GM21529 (cell line): ENCODE measurements around the gene VPS13D.
"Not testable (repeated sequence)": the region's sequence is repeated elsewhere in the genome, so short reads cannot be mapped to it uniquely, and the experiment has no call there.

ENCODE experiments used
- ATAC-seq: cut with Tn5 transposase; IDR thresholded peaks from one replicate; pipeline ENCODE4 v1.9.1; 2021; ENCODE audit not compliant: unreplicated experiment

The VPS13D gene

DNA sequence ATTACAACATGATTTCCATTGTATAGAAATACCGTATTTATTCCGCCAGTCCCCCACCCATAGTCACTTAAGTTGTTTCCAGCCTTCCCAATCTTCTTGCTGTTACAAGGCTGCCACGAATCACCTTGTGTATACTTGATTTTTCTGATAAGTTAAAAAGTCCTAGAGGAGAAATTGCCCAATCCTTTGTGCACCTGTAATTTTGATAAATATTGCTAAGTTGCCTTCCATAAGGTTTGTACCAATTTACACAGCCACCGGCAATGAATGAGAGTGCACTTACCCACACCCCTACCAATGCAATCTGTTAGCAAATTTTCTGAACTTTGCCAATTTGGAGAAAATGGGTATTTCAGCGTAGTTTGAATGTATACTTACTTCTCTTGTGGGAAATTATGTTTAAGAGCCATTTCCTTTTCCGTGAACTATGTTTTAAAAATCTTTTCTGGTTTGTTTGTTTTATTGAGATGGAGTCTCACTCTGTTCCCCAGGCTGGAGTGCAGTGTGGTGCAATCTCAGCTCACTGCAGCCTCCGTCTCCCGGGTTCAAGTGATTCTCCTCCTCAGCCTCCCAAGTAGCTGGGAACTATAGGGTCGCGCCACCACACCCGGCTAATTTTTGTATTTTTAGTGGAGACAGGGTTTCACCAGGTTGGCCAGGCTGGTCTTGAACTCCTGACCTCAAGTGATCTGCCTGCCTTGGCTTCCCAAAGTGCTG lies 300.8 kb downstream of the VPS13D start:
- no peak for ATAC-seq

GRCh38 chr1:12531179-12531499 lies 301.3 kb downstream of the VPS13D start:
- ATAC-seq, result no peak

DNA sequence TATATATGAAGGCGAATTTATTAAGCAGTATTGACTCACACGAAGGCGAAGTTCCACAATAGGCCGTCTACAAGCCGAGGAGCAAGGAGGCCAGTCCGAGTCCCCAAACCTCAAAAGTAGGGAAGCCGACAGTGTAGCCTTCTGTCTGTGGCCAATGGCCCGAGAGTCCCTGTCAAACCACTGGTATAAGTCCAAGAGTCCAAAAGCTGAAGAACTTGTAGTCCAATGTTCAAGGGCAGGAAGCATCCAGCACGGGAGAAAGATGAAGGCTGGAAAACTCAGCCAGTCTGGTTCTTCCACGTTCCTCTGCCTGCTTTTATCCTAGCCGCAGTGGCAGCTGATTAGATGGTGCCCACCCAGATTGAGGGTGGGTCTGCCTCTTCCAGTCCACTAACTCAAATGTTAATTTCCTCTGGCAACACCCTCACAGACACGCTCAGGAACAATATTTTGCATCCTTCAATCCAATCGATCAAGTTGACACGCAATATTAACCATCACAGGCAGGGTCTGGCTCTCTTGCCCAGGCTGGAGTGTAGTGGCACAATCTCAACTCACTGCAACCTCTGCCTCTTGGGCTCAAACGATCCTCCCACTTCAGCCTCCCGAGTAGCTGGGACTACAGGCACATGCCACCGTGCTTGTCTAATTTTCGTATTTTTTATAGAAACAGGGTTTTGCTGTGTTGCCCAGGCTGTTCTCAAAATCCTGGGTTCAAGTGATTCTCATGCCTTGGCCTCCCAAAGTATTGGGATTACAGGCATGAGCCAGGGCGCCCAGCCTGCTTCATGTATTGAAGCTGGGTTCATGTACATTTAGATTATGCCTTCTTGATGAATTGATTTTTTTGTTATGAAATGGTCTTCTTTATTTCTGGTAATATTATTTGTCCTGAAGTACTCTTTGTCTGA lies 302.8 kb downstream of the VPS13D start:
- no peak for ATAC-seq

DNA sequence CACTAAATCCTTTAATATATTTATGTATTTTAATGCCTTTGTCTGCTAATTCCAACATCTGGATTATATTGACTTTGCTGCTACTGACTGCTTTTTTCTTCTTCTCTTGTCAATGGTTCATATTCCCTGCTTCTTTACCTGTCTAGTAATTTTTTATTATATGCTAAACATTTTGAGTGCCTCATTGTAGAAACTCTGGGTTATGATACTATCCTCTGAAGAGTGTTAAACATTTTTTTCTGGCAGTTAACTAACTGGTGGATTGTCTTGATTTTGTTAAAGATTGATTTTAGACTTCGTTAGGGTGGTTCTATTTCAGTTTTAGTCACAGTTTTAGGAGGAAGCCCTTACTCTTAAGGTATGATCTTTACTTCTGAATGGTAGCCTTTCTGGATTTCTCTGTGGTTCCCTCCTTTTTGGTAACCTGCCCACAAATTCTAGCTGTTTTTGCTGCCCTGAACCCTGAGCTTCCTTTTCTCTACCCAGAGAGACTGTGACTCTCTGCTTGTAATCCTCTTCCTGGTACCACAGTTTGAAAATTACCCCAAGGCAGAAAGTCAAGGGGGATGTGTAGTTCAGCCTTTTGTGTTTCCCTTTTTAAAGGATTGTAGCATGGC lies 306.3 kb downstream of the VPS13D start:
- ATAC-seq, result no peak

DNA sequence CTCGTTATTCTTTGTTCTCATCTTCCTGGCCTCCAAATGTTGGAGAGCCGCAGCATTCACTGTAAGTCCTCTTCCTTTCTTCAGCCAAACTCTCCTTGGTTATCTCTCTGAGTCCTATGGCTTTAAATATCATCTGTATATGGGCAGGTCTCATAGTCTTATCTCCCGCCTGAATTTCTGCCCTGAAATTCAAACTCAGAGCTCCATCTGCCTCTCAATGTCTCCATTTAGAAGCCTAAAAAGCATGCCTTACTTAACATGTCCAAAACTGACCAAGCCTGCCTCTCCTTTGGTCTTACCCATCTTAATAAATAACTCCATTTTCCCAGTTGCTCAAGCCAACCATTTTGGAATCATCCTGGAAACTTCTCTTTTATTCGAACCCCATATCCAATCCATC lies 307.5 kb downstream of the VPS13D start:
- ATAC-seq, result no peak

DNA sequence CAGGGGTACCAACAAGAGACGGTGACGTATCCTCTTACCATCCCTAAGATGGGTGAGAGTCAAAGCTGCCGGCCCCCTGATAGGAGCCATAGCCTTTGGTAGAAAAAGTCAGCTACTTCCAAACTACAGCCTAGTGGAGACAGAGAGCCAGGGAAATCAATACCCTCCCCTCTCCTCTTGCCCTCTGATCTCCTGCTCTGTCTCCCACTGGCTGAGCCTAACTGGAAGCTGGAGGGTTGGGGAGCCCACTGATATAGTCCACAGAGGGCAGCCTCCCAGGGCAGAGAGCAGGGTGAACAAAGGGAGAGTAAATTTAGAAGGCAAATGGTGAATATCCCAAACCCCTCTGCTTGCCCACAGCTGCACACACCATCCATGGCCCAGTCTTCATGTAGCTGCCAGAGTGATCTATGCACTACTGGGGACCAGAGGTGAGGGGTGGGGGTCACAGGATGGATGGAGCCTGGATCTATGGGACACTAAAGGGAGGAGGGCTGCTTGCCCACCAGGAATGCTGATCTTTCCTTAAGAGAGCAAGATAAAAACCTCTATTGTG lies 308.2 kb downstream of the VPS13D start:
- ATAC-seq, result no peak

DNA sequence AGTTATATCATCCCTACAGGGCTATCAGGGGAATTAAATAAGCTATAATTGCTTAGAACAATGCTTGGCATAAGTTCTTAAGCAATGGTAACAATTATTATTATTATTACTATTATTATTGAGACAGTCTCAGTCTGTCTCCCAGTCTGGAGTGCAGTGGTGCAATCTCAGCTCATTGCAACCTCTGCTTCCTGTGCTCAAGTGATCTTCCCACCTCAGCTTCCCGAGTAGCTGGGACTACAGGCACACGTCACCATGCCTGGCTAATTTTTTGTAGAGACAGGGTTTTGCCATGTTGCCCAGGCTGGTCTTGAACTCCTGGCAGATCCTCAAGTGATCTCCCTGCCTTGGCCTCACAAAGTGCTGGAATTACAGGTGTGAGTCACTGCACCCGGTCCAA lies 308.7 kb downstream of the VPS13D start:
- ATAC-seq, result not testable (repeated sequence)

DNA sequence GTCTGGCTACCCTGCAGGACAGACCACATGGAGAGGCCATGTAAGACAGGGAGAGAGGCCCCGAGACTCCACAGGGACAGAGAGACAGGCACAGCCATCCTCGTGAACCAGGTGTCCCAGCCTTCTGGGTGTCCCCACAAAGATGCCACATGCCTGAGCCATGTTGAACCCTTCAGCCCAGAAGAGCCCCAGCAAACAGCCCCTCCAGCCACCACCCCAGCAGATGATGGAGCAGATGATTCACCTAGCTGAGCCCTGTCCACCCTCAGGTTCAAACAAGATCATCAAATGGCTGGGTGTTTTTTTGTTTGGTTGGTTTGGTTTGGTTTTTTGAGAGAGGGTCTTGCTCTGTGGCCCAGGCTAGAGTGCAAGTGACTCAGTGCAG lies 309.5 kb downstream of the VPS13D start:
- ATAC-seq, result no peak

- ATAC-seq, result no peak
These were observed 310.1 kb downstream of the VPS13D start for GRCh38 chr1:12539705-12540579.

DNA sequence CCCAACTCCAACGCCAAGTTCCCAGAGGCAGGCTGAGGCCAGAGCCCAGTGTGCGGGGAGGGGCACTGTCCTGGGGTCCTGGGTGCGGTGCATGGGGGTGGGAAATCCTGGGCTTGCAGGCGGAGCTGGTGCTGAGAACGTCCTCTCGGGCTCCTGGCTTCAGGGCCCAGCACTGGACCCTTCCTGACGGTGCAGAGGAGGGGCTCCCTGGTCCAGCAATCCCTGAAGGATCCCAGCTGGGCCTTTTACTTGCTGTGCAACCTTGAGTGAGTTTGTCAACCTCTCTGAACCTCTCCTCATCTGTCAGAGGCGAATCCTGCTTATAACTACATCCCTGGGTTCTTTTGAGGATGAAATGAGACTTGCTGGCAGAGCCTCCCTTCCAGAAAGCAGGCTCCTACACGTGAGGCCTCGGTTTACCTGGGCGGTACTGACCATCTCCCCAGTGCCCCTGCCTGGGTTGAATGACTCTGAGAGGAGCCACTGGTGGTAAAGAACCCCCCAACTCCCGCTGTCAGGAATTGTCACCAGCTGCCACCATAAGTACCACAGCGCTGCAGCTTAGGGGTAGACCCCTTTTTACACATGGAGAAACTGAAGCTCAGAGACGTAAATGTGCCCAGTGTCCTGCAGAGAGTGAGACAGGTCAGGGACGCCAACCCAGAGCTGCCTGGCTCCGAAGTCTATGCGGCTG lies 310.9 kb downstream of the VPS13D start:
- ATAC-seq, result no peak

- no peak for ATAC-seq
These were observed 311.7 kb downstream of the VPS13D start for GRCh38 chr1:12541274-12542137.

DNA sequence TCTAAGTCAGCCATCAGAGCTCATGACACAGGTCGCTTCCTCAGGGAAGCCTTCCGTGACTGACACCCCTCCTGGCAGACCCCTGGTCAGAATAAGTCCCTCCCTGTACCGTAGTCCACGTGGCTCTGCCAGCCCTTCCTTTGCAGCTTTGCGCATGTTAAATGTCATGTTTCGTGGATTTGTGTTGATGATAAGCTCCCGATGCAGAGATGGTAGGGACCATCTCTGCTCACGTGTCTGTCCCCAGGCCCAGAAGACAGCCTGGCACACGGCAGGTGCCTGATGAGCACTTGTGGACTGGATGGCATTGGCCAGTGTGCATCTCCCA lies 312.3 kb downstream of the VPS13D start:
- no peak for ATAC-seq

DNA sequence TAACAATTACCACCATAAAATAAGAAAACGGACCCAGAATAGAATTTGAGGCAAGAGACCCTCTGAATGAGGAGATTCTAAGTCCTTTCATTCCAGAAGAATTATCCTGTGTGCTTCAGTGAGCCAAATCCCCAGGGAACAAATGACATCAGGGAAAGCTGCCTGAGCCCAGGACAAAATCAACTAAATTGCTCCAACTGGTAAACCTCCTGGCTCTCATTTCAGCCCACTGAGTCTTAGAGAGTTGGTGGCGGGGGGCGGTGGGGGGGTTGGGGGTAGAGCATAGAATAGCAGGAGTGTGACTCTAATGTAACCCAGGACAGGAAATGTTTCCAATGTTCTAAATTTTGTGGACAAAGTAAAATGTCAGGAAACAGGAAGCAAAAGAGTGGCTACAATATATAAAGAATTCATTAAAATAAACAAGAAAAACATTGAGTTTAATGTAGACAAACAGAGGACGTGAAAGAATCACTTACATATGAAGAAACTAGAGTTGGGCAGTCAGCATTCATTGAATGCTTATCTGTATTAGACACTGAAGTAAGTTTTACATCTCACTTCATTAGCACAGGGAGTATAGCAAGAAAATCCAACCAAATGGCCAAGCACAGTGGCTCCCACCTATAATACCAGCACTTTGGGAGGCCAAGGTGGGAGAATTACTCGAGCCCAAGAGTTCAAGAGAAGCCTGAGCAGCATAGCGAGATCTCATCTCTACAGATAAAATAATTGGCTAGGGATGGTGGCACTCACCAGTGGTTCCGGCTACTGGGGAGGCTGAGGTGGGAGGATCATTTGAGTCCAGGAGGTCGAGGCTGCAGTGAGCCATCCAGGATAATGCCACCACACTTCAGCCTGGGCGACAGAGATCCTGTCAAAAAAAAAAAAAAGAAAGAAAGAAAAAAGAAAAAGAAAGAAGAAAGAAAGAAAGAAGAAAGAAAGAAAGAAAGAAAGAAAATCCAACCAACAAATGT lies 313.1 kb downstream of the VPS13D start:
- ATAC-seq, result no peak

- ATAC-seq, result no peak
These were observed 313.9 kb downstream of the VPS13D start for GRCh38 chr1:12543740-12544154.

DNA sequence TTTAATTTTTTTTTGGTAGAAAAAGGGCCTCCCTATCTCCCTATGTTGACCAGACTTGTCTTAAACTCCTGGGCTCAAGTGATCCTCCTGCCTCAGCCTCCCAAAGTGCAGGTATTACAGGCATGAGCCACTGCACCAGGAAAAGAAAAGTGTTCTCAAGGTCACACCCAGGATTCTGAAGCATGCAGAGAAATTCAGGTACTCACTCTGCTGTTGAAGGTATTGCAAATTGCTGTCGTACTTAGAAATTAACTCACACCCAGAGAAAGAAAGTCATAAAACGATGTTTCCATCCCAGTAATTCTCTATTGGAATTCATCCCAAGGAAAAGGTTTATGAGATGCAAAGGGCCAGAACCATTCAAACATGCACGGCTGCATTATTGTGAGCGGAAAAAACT lies 314.5 kb downstream of the VPS13D start:
- no peak for ATAC-seq

GRCh38 chr1:12544992-12545391 lies 315.2 kb downstream of the VPS13D start:
- ATAC-seq, result no peak

DNA sequence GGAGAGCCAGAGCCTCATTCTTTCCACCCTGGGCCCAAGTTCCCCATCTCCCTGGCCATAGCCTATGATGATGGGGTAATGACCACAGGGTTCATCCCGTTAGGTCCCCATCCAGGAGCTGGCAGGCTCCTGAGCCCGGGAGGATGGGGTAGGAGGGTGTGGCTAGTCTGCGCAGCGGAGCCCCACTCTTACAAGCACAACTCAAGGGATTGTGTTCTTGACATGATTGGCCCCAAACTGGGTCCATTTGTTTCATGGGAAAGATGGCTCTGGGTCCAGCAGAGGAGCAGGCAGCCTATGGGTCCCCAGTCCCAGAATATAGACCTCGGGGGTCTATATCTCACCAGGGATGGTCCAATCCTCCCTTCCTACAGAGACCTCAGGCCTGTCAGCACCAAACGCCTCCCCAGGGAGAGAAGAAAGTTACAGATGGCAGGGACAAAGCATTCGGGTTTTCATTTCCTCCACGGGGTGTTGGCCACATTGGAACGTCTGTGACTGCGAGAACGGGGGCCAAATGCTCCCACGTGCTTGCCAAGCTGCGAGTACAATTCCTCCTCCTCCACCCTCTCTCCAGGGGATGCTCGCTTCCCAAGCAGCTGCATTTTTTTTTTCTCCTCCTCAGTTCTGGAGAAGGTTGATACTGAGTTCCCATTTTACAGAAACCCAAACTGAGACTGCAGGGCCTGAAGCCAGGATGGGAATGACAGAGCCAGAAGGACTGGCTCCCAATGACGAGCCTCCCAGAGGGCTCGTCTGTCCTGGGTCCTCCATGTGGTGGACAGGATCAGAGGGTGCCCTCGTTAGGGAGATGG lies 317.1 kb downstream of the VPS13D start:
- ATAC-seq, result no peak
